ENCODE measurements around the gene TIPRL.
A peak's percentile ranks its signal among the peaks of the same experiment; 100 is the strongest.
"Not testable (repeated sequence)": the region's sequence is repeated elsewhere in the genome, so short reads cannot be mapped to it uniquely, and the experiment has no call there.

TIPRL gene

GRCh38 chr1:168187177-168187576, 8.4 kb downstream of the TIPRL start:
- no peak for DNase-seq (ENCODE audit: low read depth)
- no peak for TF ChIP-seq CTCF (IDR thresholded peaks at IDR 0.05; ENCODE audit: control insufficient read depth, extremely low read depth, insufficient read depth)
- no peak overlapping the region for H3K4me3 ChIP-seq (ENCODE audit: low read depth, low read length)

- DNase-seq (ENCODE audit: low read depth) = peak; percentile 36
- H3K4me3 ChIP-seq (ENCODE audit: low read depth, low read length) = no peak overlapping the region
- no peak for TF ChIP-seq CTCF (IDR thresholded peaks at IDR 0.05; ENCODE audit: control insufficient read depth, extremely low read depth, insufficient read depth)
Measured at GRCh38 chr1:168190403-168190802, 11.6 kb downstream of the TIPRL start.

- H3K4me3 ChIP-seq (ENCODE audit: low read depth, low read length) = no peak overlapping the region
- no peak for DNase-seq (ENCODE audit: low read depth)
- no peak for TF ChIP-seq CTCF (IDR thresholded peaks at IDR 0.05; ENCODE audit: control insufficient read depth, extremely low read depth, insufficient read depth)
Measured at GRCh38 chr1:168195199-168196135, 16.7 kb downstream of the TIPRL start.

- DNase-seq (ENCODE audit: low read depth) = no peak
- no peak overlapping the region for H3K4me3 ChIP-seq (ENCODE audit: low read depth, low read length)
- TF ChIP-seq CTCF (IDR thresholded peaks at IDR 0.05; ENCODE audit: control insufficient read depth, extremely low read depth, insufficient read depth) = no peak
Measured at GRCh38 chr1:168199056-168199455, 20.3 kb downstream of the TIPRL start.

DNA sequence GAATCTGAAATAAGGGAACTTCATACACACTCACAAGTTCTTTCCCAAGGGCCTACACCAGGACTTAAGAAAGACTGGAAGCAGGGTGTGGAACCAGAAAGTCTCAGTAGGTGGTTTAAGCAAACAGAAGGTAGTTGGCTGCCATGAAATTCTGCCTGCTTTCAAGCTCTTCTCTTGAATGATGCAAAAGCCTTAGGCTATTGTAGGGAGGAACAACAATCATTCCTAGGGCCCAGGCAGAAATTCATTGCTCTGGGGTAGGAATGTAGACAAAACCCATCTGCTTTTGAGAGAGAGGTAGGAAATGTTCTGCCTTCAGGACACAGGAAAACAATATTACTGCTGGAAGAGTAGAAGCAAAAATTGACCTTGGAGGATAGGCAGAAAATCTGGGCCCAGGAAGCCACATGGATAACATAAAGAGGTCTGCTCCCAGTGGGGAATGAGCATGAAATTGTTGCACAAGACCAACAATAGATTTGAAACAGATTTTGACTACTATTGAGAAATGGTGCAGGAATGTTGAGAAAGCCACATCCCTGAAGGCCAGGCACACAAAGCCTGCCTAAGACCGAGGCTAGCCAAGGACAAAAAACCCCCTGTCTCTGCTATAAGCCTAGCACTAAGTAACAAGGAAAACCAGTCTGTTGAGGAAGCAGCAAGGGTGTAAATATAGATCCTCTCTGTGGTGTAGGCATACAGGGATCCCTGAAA, 24.3 kb downstream of the TIPRL start:
- DNase-seq (ENCODE audit: low read depth) = no peak
- no peak for TF ChIP-seq CTCF (IDR thresholded peaks at IDR 0.05; ENCODE audit: control insufficient read depth, extremely low read depth, insufficient read depth)
- no peak overlapping the region for H3K4me3 ChIP-seq (ENCODE audit: low read depth, low read length)

- DNase-seq (ENCODE audit: low read depth) = no peak
- H3K4me3 ChIP-seq (ENCODE audit: low read depth, low read length) = no peak overlapping the region
- TF ChIP-seq CTCF (IDR thresholded peaks at IDR 0.05; ENCODE audit: control insufficient read depth, extremely low read depth, insufficient read depth) = no peak
Measured at GRCh38 chr1:168206111-168206510, 27.3 kb downstream of the TIPRL start.

DNA sequence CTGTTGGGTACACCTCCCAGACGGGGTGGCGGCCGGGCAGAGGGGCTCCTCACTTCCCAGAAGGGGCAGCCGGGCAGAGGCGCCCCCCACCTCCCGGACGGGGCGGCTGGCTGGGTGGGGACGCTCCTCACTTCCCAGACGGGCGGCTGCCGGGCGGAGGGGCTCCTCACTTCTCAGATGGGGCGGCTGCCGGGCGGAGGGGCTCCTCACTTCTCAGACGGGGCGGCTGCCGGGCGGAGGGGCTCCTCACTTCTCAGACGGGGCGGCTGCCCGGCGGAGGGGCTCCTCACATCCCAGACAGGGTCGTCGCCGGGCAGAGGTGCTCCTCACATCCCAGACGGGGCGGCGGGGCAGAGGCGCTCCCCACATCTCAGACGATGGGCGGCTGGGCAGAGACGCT, 28.9 kb downstream of the TIPRL start:
- not testable (repeated sequence) for DNase-seq (ENCODE audit: low read depth); H3K4me3 ChIP-seq (ENCODE audit: low read depth, low read length)

Data from LNCaP clone FGC (cell line).